Fibroblast of lung (primary cell): ENCODE measurements around the gene ARF1.

Source experiments
- EZH2 ChIP-seq: IDR thresholded peaks from 2 replicates; pipeline ENCODE4 v1.5.1; 2012; ENCODE audit warnings: low read length, control low read depth, mild to moderate bottlenecking; ENCODE audit errors: missing control alignments
- TF ChIP-seq, protein P1 (sequence below), 2 donors: IDR thresholded peaks in 1 of 2; conservative IDR thresholded peaks in 1 of 2; 1 replicate in 1 of 2; 2 replicates in 1 of 2; pipeline ENCODE4 v1.5.1; 2011 to 2012; ENCODE audit warnings: low read length in 2 of 2, control low read depth in 1 of 2, inconsistent platforms in 1 of 2, low read depth in 1 of 2, mild to moderate bottlenecking in 1 of 2

- TF ChIP-seq, protein P1, sequence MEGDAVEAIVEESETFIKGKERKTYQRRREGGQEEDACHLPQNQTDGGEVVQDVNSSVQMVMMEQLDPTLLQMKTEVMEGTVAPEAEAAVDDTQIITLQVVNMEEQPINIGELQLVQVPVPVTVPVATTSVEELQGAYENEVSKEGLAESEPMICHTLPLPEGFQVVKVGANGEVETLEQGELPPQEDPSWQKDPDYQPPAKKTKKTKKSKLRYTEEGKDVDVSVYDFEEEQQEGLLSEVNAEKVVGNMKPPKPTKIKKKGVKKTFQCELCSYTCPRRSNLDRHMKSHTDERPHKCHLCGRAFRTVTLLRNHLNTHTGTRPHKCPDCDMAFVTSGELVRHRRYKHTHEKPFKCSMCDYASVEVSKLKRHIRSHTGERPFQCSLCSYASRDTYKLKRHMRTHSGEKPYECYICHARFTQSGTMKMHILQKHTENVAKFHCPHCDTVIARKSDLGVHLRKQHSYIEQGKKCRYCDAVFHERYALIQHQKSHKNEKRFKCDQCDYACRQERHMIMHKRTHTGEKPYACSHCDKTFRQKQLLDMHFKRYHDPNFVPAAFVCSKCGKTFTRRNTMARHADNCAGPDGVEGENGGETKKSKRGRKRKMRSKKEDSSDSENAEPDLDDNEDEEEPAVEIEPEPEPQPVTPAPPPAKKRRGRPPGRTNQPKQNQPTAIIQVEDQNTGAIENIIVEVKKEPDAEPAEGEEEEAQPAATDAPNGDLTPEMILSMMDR (conservative IDR thresholded peaks at IDR 0.05 in 1 of 2, IDR thresholded peaks at IDR 0.05 in 1 of 2; ENCODE audit: low read depth in 1 of 2, low read length in 2 of 2): no peak
- no peak for TF ChIP-seq EZH2
These were observed 5.6 kb upstream of the ARF1 start for GRCh38 chr1:228076796-228077430.
